Smooth muscle cell (in vitro differentiated cells): ENCODE measurements around the gene MTHFSD. TPM values are rescaled to one million over a fixed set of nuclear protein-coding genes. Genes with fewer than 3 reads are reported as not detected.
A peak's percentile ranks its signal among the peaks of the same experiment; 100 is the strongest.

ENCODE experiments used
- DNase-seq: peaks from one replicate; lab custom pipeline; 2025; ENCODE audit not compliant: unreplicated experiment; lab: John Stamatoyannopoulos, UW
- H2AFZ ChIP-seq: fragments of 200-600 bp; sonication (generic); 2 replicates; pipeline ENCODE4 v1.6.0; 2016; ENCODE audit warnings: antibody characterized with exemption, low read depth, mild to moderate bottlenecking
- H3F3A ChIP-seq: fragments of 200-600 bp; sonication (generic); 2 replicates; pipeline ENCODE4 v1.6.0; 2017; ENCODE audit warnings: antibody characterized with exemption, low read depth
- H3K27ac ChIP-seq: fragments of 200-600 bp; sonication (generic); 2 replicates; pipeline ENCODE4 v1.5.1; 2016; ENCODE audit warnings: low read depth, mild to moderate bottlenecking
- H3K27me3 ChIP-seq: fragments of 200-600 bp; sonication (generic); 2 replicates; pipeline ENCODE4 v1.6.1; 2016; ENCODE audit warnings: low read depth, mild to moderate bottlenecking
- H3K36me3 ChIP-seq: fragments of 200-600 bp; sonication (generic); 2 replicates; pipeline ENCODE4 v1.5.1; 2016; ENCODE audit warnings: low read depth
- H3K4me1 ChIP-seq: fragments of 200-600 bp; sonication (generic); 2 replicates; pipeline ENCODE4 v1.5.1; 2016; ENCODE audit warnings: low read depth
- H3K4me2 ChIP-seq: fragments of 200-600 bp; sonication (generic); 2 replicates; pipeline ENCODE4 v1.6.0; 2016; ENCODE audit warnings: mild to moderate bottlenecking
- H3K4me3 ChIP-seq: fragments of 200-600 bp; sonication (generic); 2 replicates; pipeline ENCODE4 v1.5.1; 2016; ENCODE audit warnings: mild to moderate bottlenecking
- H3K79me2 ChIP-seq: fragments of 200-600 bp; sonication (generic); 2 replicates; pipeline ENCODE4 v1.6.0; 2016; ENCODE audit warnings: low read depth, mild to moderate bottlenecking
- H3K9ac ChIP-seq: fragments of 200-600 bp; sonication (generic); 2 replicates; pipeline ENCODE4 v1.6.0; 2016; ENCODE audit warnings: low read depth
- H3K9me3 ChIP-seq: fragments of 200-600 bp; sonication (generic); replicated peaks from 2 replicates; pipeline ENCODE4 v1.5.1; 2016; ENCODE audit warnings: low read depth
- H4K20me1 ChIP-seq: fragments of 200-600 bp; sonication (generic); 2 replicates; pipeline ENCODE4 v1.6.0; 2016; ENCODE audit warnings: low read depth
- WGBS: methylation state at CpG from one replicate; pipeline ENCODE4 v1.1.7; 2016; ENCODE audit warnings: low lambda C conversion rate; 5-methylcytosine and 5-hydroxymethylcytosine counted together
- polyA plus RNA-seq: library from polyadenylated mRNA; unstranded; fragments of >200 nt; fragmentation: Nextera tagmentation; extraction: Ambion mirVana; gene quantifications from 2 replicates; pipeline ENCODE4 v1.2.1, GENCODE V29; 2016
- total RNA-seq: library from RNA; depleted of rRNA; stranded (reverse); fragments of >200 nt; gene quantifications from 2 replicates; pipeline ENCODE4 v1.2.3, GENCODE V29; 2014
- TF ChIP-seq, protein P1 (sequence below): fragments of 200-600 bp; sonication (generic); IDR thresholded peaks from 2 replicates; pipeline ENCODE4 v1.5.1; 2017; ENCODE audit warnings: borderline replicate concordance, mild to moderate bottlenecking, antibody characterized with exemption; ENCODE audit not compliant: insufficient read depth, poor library complexity, severe bottlenecking

MTHFSD gene
- total and polyA plus RNA-seq, 2 experiments from 2014 or later, result 13.3 to 23.0 TPM

- H2AFZ ChIP-seq, result no peak overlapping the region
- no peak overlapping the region for H3K9ac ChIP-seq
- H3K27ac ChIP-seq, result no peak overlapping the region
- H3K4me2 ChIP-seq, result peak overlapping the region; percentile 89
- no peaks in the 10 kb centered on the region for H3K9me3 ChIP-seq
- DNase-seq, result no peak
- TF ChIP-seq, protein P1, sequence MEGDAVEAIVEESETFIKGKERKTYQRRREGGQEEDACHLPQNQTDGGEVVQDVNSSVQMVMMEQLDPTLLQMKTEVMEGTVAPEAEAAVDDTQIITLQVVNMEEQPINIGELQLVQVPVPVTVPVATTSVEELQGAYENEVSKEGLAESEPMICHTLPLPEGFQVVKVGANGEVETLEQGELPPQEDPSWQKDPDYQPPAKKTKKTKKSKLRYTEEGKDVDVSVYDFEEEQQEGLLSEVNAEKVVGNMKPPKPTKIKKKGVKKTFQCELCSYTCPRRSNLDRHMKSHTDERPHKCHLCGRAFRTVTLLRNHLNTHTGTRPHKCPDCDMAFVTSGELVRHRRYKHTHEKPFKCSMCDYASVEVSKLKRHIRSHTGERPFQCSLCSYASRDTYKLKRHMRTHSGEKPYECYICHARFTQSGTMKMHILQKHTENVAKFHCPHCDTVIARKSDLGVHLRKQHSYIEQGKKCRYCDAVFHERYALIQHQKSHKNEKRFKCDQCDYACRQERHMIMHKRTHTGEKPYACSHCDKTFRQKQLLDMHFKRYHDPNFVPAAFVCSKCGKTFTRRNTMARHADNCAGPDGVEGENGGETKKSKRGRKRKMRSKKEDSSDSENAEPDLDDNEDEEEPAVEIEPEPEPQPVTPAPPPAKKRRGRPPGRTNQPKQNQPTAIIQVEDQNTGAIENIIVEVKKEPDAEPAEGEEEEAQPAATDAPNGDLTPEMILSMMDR, result no peak
- peak overlapping the region; percentile 49 for H3K4me3 ChIP-seq
- peaks cover 3% of the 10 kb centered on the region for H4K20me1 ChIP-seq
- no peaks in the 10 kb centered on the region for H3K79me2 ChIP-seq
- peaks cover 49% of the 10 kb centered on the region for H3K4me1 ChIP-seq
- 5% methylated on average over 4 of the region's 4 CpGs for WGBS
- H3F3A ChIP-seq, result peaks cover under 1% of the 10 kb centered on the region
- H3K27me3 ChIP-seq, result peaks cover 100% of the 10 kb centered on the region
- H3K36me3 ChIP-seq, result no peaks in the 10 kb centered on the region
Measured at GRCh38 chr16:86499440-86499786, 55.6 kb downstream of the MTHFSD start.

DNA sequence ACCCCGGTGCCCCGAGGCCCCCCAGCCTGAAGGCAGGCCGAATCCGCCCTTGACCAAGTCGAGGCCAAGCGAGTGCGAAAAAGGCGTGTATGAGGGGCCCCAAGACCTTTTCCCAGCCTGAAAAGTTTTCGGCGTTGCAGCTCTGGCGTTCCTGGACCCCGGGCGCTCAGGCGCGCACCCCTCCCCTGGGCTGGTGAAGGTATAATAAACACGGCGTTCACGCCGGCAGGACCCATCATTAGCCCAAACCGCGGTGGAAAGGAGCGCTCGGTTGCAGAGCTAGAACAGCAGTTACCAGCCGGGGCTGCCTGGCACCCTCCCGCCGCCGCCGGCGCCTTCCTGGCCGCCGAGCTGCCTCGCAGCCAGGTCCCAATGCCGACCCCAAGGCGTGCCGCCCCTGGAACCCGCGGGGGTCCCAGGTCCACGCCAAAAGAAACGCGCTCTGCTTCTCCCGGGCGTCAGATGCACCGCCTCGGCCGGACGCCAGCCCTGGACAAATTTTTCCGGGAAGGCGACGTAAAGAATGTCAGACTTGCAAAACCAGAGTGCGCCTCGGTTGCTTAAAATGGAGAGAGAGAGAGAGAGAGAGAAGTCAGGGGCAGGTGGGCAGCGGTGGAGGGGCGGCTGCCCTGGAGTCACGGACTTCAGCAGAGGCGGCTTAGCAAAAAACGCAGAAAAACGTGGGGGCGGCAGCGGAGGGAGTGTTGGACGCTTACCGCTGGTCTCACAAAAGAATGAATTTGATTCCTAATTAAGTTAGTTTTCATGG, 56.2 kb downstream of the MTHFSD start:
- H3K79me2 ChIP-seq, result no peaks in the 10 kb centered on the region
- peaks cover 6% of the 10 kb centered on the region for H3F3A ChIP-seq
- no peak overlapping the region for H3K27ac ChIP-seq
- H3K4me1 ChIP-seq, result peaks cover 55% of the 10 kb centered on the region
- no peak for DNase-seq
- H2AFZ ChIP-seq, result peak overlapping the region; percentile 25
- peaks cover 3% of the 10 kb centered on the region for H4K20me1 ChIP-seq
- TF ChIP-seq, protein P1, result no peak
- WGBS, result 4% methylated on average over 57 of the region's 61 CpGs
- H3K4me2 ChIP-seq, result peak overlapping the region; percentile 89
- H3K27me3 ChIP-seq, result peaks cover 100% of the 10 kb centered on the region
- H3K4me3 ChIP-seq, result peak overlapping the region; percentile 49
- H3K9ac ChIP-seq, result no peak overlapping the region
- H3K36me3 ChIP-seq, result no peaks in the 10 kb centered on the region
- H3K9me3 ChIP-seq, result no peaks in the 10 kb centered on the region

GRCh38 chr16:86498155-86498670, 56.8 kb downstream of the MTHFSD start:
- Histone ChIP-seq H3K4me2 (peak overlapping the region; percentile 89), H3K4me1 (peaks cover 55% of the 10 kb centered on the region), H3K27me3 (peaks cover 99% of the 10 kb centered on the region), H3K36me3 (no peaks in the 10 kb centered on the region), H3K27ac (no peak overlapping the region), H2AFZ (peak overlapping the region; percentile 25), H3K9ac (no peak overlapping the region), H4K20me1 (peaks cover 3% of the 10 kb centered on the region), H3K9me3 (no peaks in the 10 kb centered on the region), H3K79me2 (no peaks in the 10 kb centered on the region), H3F3A (peaks cover 6% of the 10 kb centered on the region), H3K4me3 (peak overlapping the region; percentile 49)
- no peak for DNase-seq
- 5% methylated on average over 29 of the region's 29 CpGs for WGBS
- TF ChIP-seq, protein P1, result no peak

DNA sequence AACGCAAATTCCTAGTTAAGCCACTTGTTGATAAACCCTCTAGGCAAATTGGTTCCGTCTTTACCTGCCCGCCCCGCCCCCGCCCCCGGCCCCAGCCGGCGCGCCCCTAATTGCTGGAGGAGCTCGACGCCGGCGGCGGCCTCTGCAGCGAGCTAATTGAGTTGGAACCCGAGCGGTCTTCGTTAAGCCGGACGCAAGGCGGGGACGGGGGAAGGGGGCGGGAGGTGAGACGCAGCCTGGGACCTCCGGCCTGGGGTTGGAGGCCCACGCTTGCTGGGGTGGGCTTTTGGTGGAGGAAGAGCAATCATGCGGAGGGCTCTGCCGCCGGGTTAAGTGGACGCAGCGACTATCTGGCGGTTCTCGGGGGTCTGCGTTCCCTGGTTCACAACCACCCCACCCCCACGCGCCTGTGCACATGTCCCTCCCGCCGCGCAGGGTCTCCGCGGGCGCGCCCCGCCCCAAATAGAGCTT, 57.4 kb downstream of the MTHFSD start:
- 1% methylated on average over 11 of the region's 44 CpGs for WGBS
- H3K79me2 ChIP-seq, result no peaks in the 10 kb centered on the region
- H2AFZ ChIP-seq, result no peak overlapping the region

More for the DNA sequence above, 57.4 kb downstream of the MTHFSD start:
- H3K4me1 ChIP-seq, result peaks cover 55% of the 10 kb centered on the region
- H3K36me3 ChIP-seq, result no peaks in the 10 kb centered on the region
- H3K4me3 ChIP-seq, result peak overlapping the region; percentile 49
- no peaks in the 10 kb centered on the region for H3K9me3 ChIP-seq
- H3K27me3 ChIP-seq, result peaks cover 98% of the 10 kb centered on the region
- no peak overlapping the region for H3K27ac ChIP-seq
- H4K20me1 ChIP-seq, result peaks cover 3% of the 10 kb centered on the region
- DNase-seq, result no peak
- H3F3A ChIP-seq, result peaks cover 6% of the 10 kb centered on the region
- no peak overlapping the region for H3K9ac ChIP-seq
- TF ChIP-seq, protein P1, result no peak
- peak overlapping the region; percentile 89 for H3K4me2 ChIP-seq
